K562 (cell line): ENCODE data around the gene CPS1. TPM values are rescaled to one million over a fixed set of nuclear protein-coding genes. Genes with fewer than 3 reads are reported as not detected.

ENCODE experiments used
- ATAC-seq: fragments of 200-7000 bp; cut with Tn5 transposase; 3 replicates; pipeline ENCODE4 v1.9.1; 2020; ENCODE audit warnings: moderate library complexity
- BruUV-seq: library from RNA; stranded (reverse); fragments of 400-500 nt; replicated peaks from 2 replicates; lab custom pipeline; 2021; lab: Mats Ljungman, UMichigan
- CTCF ChIA-PET: fragments of 300-600 bp; formaldehyde crosslinking; extraction: SDS; loops from one replicate; lab custom pipeline; 2021; ENCODE audit warnings: low intra/inter-chr PET ratio; lab: Yijun Ruan, JAX
- POLR2A ChIA-PET: fragments of 300-600, 350-650 bp; sonication (Branson Sonifier 250); formaldehyde crosslinking; extraction: SDS; loops from one replicate; lab custom pipeline; 2021; ENCODE audit warnings: antibody characterized with exemption, inconsistent platforms; lab: Yijun Ruan, JAX
- DNase-seq, 4 experiments: peaks; one replicate each; pipeline versions ENCODE4 v3.0.0 to v3.0.0-alpha.2; 2011 to 2018; ENCODE audit warnings: low spot score in 3 of 4, mixed read lengths in 3 of 4; ENCODE audit errors: extremely low read depth in 1 of 4
- FAIRE-seq: peaks from 2 replicates; lab custom pipeline; 2011; peaks lifted over from hg19 to GRCh38; lab: Jason Lieb, UNC
- H2AFZ ChIP-seq: 2 replicates; pipeline ENCODE4 v1.6.0; 2011; ENCODE audit warnings: low read depth, low read length, control low read depth, inconsistent platforms
- H3K27ac ChIP-seq: fragments of 200-600 bp; 3 replicates; pipeline ENCODE4 v1.8.0; 2011; ENCODE audit warnings: low read depth, mild to moderate bottlenecking, control low read depth, inconsistent platforms, low read length, moderate library complexity, mixed read lengths; ENCODE audit errors: extremely low read depth
- H3K27me3 ChIP-seq, 2 experiments: fragments of 300-600 bp in 1 of 2; 2 replicates in 1 of 2; 3 replicates in 1 of 2; pipeline versions ENCODE4 v1.6.0 to v1.8.0; 2011; ENCODE audit warnings: inconsistent platforms in 2 of 2, low read length in 2 of 2, mild to moderate bottlenecking in 1 of 2, mixed read lengths in 1 of 2, moderate library complexity in 1 of 2; ENCODE audit not compliant: control insufficient read depth in 2 of 2, insufficient read depth in 2 of 2
- H3K36me3 ChIP-seq: fragments of 300-600 bp; 3 replicates; pipeline ENCODE4 v1.8.0; 2011; ENCODE audit warnings: mild to moderate bottlenecking, low read length, inconsistent platforms; ENCODE audit not compliant: control insufficient read depth, insufficient read depth
- H3K4me1 ChIP-seq, 2 experiments: fragments of 200-600 bp in 1 of 2; replicated peaks in 1 of 2; 2 replicates in 1 of 2; 3 replicates in 1 of 2; pipeline versions ENCODE4 v1.5.1 to v1.8.0; 2011; ENCODE audit warnings: inconsistent platforms in 2 of 2, low read length in 2 of 2, mild to moderate bottlenecking in 1 of 2, mixed read lengths in 1 of 2, moderate library complexity in 1 of 2; ENCODE audit not compliant: control insufficient read depth in 2 of 2, insufficient read depth in 2 of 2
- H3K4me2 ChIP-seq: 2 replicates; pipeline ENCODE4 v1.6.1; 2011; ENCODE audit warnings: low read length, control low read depth, inconsistent platforms, mixed read lengths; ENCODE audit not compliant: insufficient read depth
- H3K4me3 ChIP-seq: fragments of 200-600 bp; sonication (generic), shearing (Covaris generic); 2 replicates; pipeline ENCODE4 v1.5.1; 2016; ENCODE audit warnings: control low read depth, inconsistent platforms
- H3K79me2 ChIP-seq: fragments of 200-600 bp; 3 replicates; pipeline ENCODE4 v1.8.0; 2011; ENCODE audit warnings: low read length, inconsistent platforms; ENCODE audit not compliant: control insufficient read depth, insufficient read depth
- H3K9ac ChIP-seq, 2 experiments: 2 replicates each; pipeline versions ENCODE4 v1.6.0 to v1.6.1; 2011; ENCODE audit warnings: low read depth in 2 of 2, low read length in 2 of 2, control low read depth in 1 of 2, inconsistent platforms in 1 of 2, mild to moderate bottlenecking in 1 of 2, mixed read lengths in 1 of 2; ENCODE audit not compliant: insufficient read depth in 1 of 2
- H3K9me1 ChIP-seq: one replicate; pipeline ENCODE4 v1.6.0; 2011; ENCODE audit warnings: inconsistent platforms, mild to moderate bottlenecking, low read length, moderate library complexity; ENCODE audit not compliant: control insufficient read depth, insufficient read depth
- H3K9me3 ChIP-seq: replicated peaks from 2 replicates; pipeline ENCODE4 v1.5.1; 2011; ENCODE audit warnings: low read depth, low read length, inconsistent platforms; ENCODE audit not compliant: control insufficient read depth, insufficient read depth
- H4K20me1 ChIP-seq: replicated peaks from 2 replicates; pipeline ENCODE4 v1.6.1; 2011; ENCODE audit warnings: low read length, inconsistent platforms, mixed read lengths; ENCODE audit not compliant: control insufficient read depth, insufficient read depth
- ARID4B ChIP-seq: sonication (generic); formaldehyde crosslinking; IDR thresholded peaks from 2 replicates; pipeline ENCODE4 v1.8.0; 2022; ENCODE audit warnings: mild to moderate bottlenecking, missing genetic modification reagents
- BRD9 ChIP-seq: fragments of 450-650 bp; IDR thresholded peaks from 2 replicates; pipeline ENCODE4 v1.6.1; 2018; ENCODE audit warnings: low read depth; ENCODE audit not compliant: partially characterized antibody
- CHD4 ChIP-seq: fragments of 200-600 bp; sonication (generic); IDR thresholded peaks from 3 replicates; pipeline ENCODE4 v1.6.1; 2012; ENCODE audit warnings: low read depth, mild to moderate bottlenecking, mixed read lengths, low read length, inconsistent platforms; ENCODE audit not compliant: insufficient read depth, insufficient replicate concordance, poor library complexity, severe bottlenecking
- CREM ChIP-seq: IDR thresholded peaks from 2 replicates; pipeline ENCODE4 v1.6.1; 2014; ENCODE audit warnings: antibody characterized with exemption, low read depth
- EWSR1 ChIP-seq: fragments of 450-650 bp; IDR thresholded peaks from 2 replicates; pipeline ENCODE4 v1.6.1; 2018; ENCODE audit warnings: borderline replicate concordance, mild to moderate bottlenecking, low read depth, moderate library complexity; ENCODE audit not compliant: partially characterized antibody
- SETDB1 ChIP-seq: IDR thresholded peaks from one replicate; pipeline ENCODE4 v1.6.1; 2012; ENCODE audit warnings: low read length, control low read depth, inconsistent platforms
- SLC30A9 ChIP-seq: fragments of 250-450 bp; sonication (Bioruptor Pico); IDR thresholded peaks from 2 replicates; pipeline ENCODE4 v1.8.0; 2022; ENCODE audit warnings: mild to moderate bottlenecking, moderate library complexity
- SMARCE1 ChIP-seq: fragments of 450-650 bp; IDR thresholded peaks from 2 replicates; pipeline ENCODE4 v1.7.1; 2016; ENCODE audit warnings: mild to moderate bottlenecking
- TRIM25 ChIP-seq: fragments of 450-650 bp; IDR thresholded peaks from 2 replicates; pipeline ENCODE4 v1.7.0; 2016; ENCODE audit warnings: borderline replicate concordance
- ZFP36 ChIP-seq: fragments of 150-350 bp; IDR thresholded peaks from 2 replicates; pipeline ENCODE4 v1.6.1; 2018; ENCODE audit warnings: low read length, low read depth; ENCODE audit not compliant: partially characterized antibody
- WGBS: fragments of 100-300 bp; shearing (Covaris generic); methylation state at CpG from one replicate; pipeline ENCODE4 v1.1.6; 2016; ENCODE audit warnings: low coverage, mixed read lengths; ENCODE audit not compliant: insufficient coverage; ENCODE audit errors: missing lambda C conversion rate; 5-methylcytosine and 5-hydroxymethylcytosine counted together
- in situ Hi-C: fragments of 300-500 bp; cut with MboI; formaldehyde crosslinking; loops from 4 replicates; pipeline ENCODE4 v1.15.0; 2018; ENCODE audit warnings: inconsistent platforms, mixed read lengths
- intact Hi-C: fragments of 100-400 bp; cut with micrococcal nuclease; formaldehyde crosslinking; loops from 2 replicates; pipeline ENCODE4 v1.14.2; 2022
- polyA plus RNA-seq, 8 experiments: library from polyadenylated mRNA; depleted of rRNA in 4 of 8; stranded (reverse) in 5 of 8; unstranded in 3 of 8; fragments of >200 nt; fragmentation: Nextera tagmentation in 2 of 8; fragmentation: Illumina TruSeq in 1 of 8; extraction: Ambion mirVana in 2 of 8; extraction: Trizol in 1 of 8; gene quantifications; 2 replicates each; pipeline versions ENCODE4 v1.2.1 to v1.2.3, GENCODE V29; 2011 to 2014; ENCODE audit warnings: inconsistent platforms in 1 of 8, missing spikeins in 1 of 8
- total RNA-seq, 7 experiments: library from RNA; depleted of rRNA in 6 of 7; stranded (reverse); fragments of >200 nt in 6 of 7; fragmentation: Illumina TruSeq in 2 of 7; extraction: Trizol in 2 of 7; gene quantifications; 2 replicates each; pipeline versions ENCODE4 v1.2.1 to v1.2.3, GENCODE V29; 2011 to 2021; ENCODE audit warnings: low replicate concordance in 1 of 7

CPS1 gene
- total and polyA plus RNA-seq, 9 of the 15 experiments (the other 6 are each of a cell fraction or from before 2014, with no cell fraction given) = 2.4 to 13.5 (median 6.0) TPM

GRCh38 chr2:210722092-210722491, 165.7 kb downstream of the CPS1 start:
- BruUV-seq = no TSS peak
- no peak overlapping the region for H3K4me3 ChIP-seq
- no peak for FAIRE-seq
- no peaks in the 10 kb centered on the region for H3K9me3 ChIP-seq
- DNase-seq = no peak
- H3K9ac ChIP-seq = no peak overlapping the region
- TF ChIP-seq SLC30A9 (CRISPR knock-in tag) (no peak), EWSR1 (no peak), SMARCE1 (no peak), TRIM25 (no peak), SETDB1 (no peak), ARID4B (CRISPR knock-in tag) (no peak), ZFP36 (no peak), BRD9 (no peak), CHD4 (no peak), CREM (no peak)
- TF ChIP-seq, all 486 proteins: peak for 0
- Histone ChIP-seq H3K27ac (no peak overlapping the region), H2AFZ (no peak overlapping the region), H3K36me3 (no peaks in the 10 kb centered on the region), H3K4me2 (no peak overlapping the region), H3K79me2 (no peaks in the 10 kb centered on the region), H3K9me1 (no peaks in the 10 kb centered on the region), H4K20me1 (no peaks in the 10 kb centered on the region), H3K4me1 (no peaks in the 10 kb centered on the region), H3K27me3 (no peaks in the 10 kb centered on the region)
- ChIA-PET POLR2A (no interaction called here), CTCF (no interaction called here)
- intact Hi-C loops (no loop called here), in situ Hi-C loops (no loop called here)
- ATAC-seq = no peak
- WGBS = 0% methylated on average over 3 of the region's 3 CpGs
